Adipocyte (in vitro differentiated cells): ENCODE results near the gene KRIT1.
"Not testable (repeated sequence)": the region's sequence is repeated elsewhere in the genome, so short reads cannot be mapped to it uniquely, and the experiment has no call there.

Experiments used
- DNase-seq: peaks from one replicate; pipeline ENCODE4 v3.0.0-alpha.2; 2015; ENCODE audit warnings: low read depth
- H3K27me3 ChIP-seq: replicated peaks from 2 replicates; pipeline ENCODE4 v1.7.0; 2013; ENCODE audit warnings: mild to moderate bottlenecking, low read length, moderate library complexity; ENCODE audit not compliant: control insufficient read depth, insufficient read depth
- H3K36me3 ChIP-seq: 2 replicates; pipeline ENCODE4 v1.7.0; 2013; ENCODE audit warnings: low read length, mild to moderate bottlenecking, moderate library complexity; ENCODE audit not compliant: control insufficient read depth, insufficient read depth, severe bottlenecking
- H3K4me1 ChIP-seq: 2 replicates; pipeline ENCODE4 v1.7.0; 2013; ENCODE audit warnings: mild to moderate bottlenecking, low read length, moderate library complexity; ENCODE audit not compliant: control insufficient read depth, insufficient read depth
- H3K4me3 ChIP-seq: 2 replicates; pipeline ENCODE4 v1.7.0; 2013; ENCODE audit warnings: mild to moderate bottlenecking, low read length, moderate library complexity
- H3K9ac ChIP-seq: 2 replicates; pipeline ENCODE4 v1.7.0; 2013; ENCODE audit warnings: mild to moderate bottlenecking, low read length, moderate library complexity
- H3K9me3 ChIP-seq: 2 replicates; pipeline ENCODE4 v1.7.0; 2013; ENCODE audit warnings: mild to moderate bottlenecking, low read length, moderate library complexity; ENCODE audit not compliant: control insufficient read depth

KRIT1 gene

GRCh38 chr7:92184294-92184693 lies 61.4 kb downstream of the KRIT1 start:
- DNase-seq, H3K4me1 ChIP-seq, H3K9ac ChIP-seq: not testable (repeated sequence)

GRCh38 chr7:92178928-92179924 lies 66.5 kb downstream of the KRIT1 start, which contains the start of gene LRRD1:
LRRD1 (minus strand) TSS chr7:92179142; CDS start chr7:92165202, 13,940 bp downstream.
- Histone ChIP-seq H3K36me3 (no peaks in the 10 kb centered on the region), H3K9me3 (no peaks in the 10 kb centered on the region), H3K4me3 (peak within 1 kb of the TSS; percentile 77), H3K9ac (peak within 1 kb of the TSS; percentile 91), H3K27me3 (no peaks in the 10 kb centered on the region), H3K4me1 (peaks cover 5% of the 10 kb centered on the region)
- peak; percentile 84 for DNase-seq

More at GRCh38 chr7:92184294-92184693, 61.4 kb downstream of the KRIT1 start:
- H3K4me3 ChIP-seq, H3K9me3 ChIP-seq, H3K27me3 ChIP-seq, H3K36me3 ChIP-seq: not testable (repeated sequence)

- peak; percentile 63 for DNase-seq
- Histone ChIP-seq H3K27me3 (no peaks in the 10 kb centered on the region), H3K9ac (no peak overlapping the region), H3K4me1 (peaks cover 5% of the 10 kb centered on the region), H3K4me3 (no peak overlapping the region), H3K36me3 (no peaks in the 10 kb centered on the region), H3K9me3 (no peaks in the 10 kb centered on the region)
These were observed 68.4 kb downstream of the KRIT1 start for GRCh38 chr7:92177362-92177761.

- H3K27me3 ChIP-seq, DNase-seq, H3K4me3 ChIP-seq, H3K9ac ChIP-seq, H3K4me1 ChIP-seq, H3K9me3 ChIP-seq, H3K36me3 ChIP-seq: not testable (repeated sequence)
These were observed 76.2 kb downstream of the KRIT1 start for GRCh38 chr7:92169529-92169928.

- Histone ChIP-seq H3K9me3 (no peaks in the 10 kb centered on the region), H3K36me3 (no peaks in the 10 kb centered on the region), H3K4me1 (peaks cover 27% of the 10 kb centered on the region), H3K27me3 (no peaks in the 10 kb centered on the region), H3K4me3 (no peak overlapping the region), H3K9ac (no peak overlapping the region)
- no peak for DNase-seq
These were observed 84.4 kb downstream of the KRIT1 start for GRCh38 chr7:92161271-92161670.

GRCh38 chr7:92158660-92159575 lies 86.8 kb downstream of the KRIT1 start:
- peak overlapping the region; percentile 48 for H3K4me3 ChIP-seq
- DNase-seq: peak; percentile 80
- no peaks in the 10 kb centered on the region for H3K27me3 ChIP-seq
- H3K9me3 ChIP-seq: no peaks in the 10 kb centered on the region
- peak overlapping the region; percentile 1 for H3K9ac ChIP-seq
- H3K36me3 ChIP-seq: no peaks in the 10 kb centered on the region
- H3K4me1 ChIP-seq: peaks cover 25% of the 10 kb centered on the region

GRCh38 chr7:92156990-92157389 lies 88.7 kb downstream of the KRIT1 start:
- peak; percentile 43 for DNase-seq
- Histone ChIP-seq H3K27me3 (no peaks in the 10 kb centered on the region), H3K36me3 (no peaks in the 10 kb centered on the region), H3K4me1 (peaks cover 25% of the 10 kb centered on the region), H3K9me3 (no peaks in the 10 kb centered on the region), H3K9ac (no peak overlapping the region), H3K4me3 (no peak overlapping the region)

- no peak overlapping the region for H3K9ac ChIP-seq
- no peaks in the 10 kb centered on the region for H3K27me3 ChIP-seq
- no peak for DNase-seq
- no peaks in the 10 kb centered on the region for H3K9me3 ChIP-seq
- peaks cover 20% of the 10 kb centered on the region for H3K4me1 ChIP-seq
- no peak overlapping the region for H3K4me3 ChIP-seq
- H3K36me3 ChIP-seq: no peaks in the 10 kb centered on the region
These were observed 90.5 kb downstream of the KRIT1 start for GRCh38 chr7:92155108-92155739.

GRCh38 chr7:92150450-92151017 lies 95.2 kb downstream of the KRIT1 start:
- Histone ChIP-seq H3K27me3 (no peaks in the 10 kb centered on the region), H3K9me3 (no peaks in the 10 kb centered on the region), H3K4me1 (no peaks in the 10 kb centered on the region), H3K9ac (no peak overlapping the region), H3K4me3 (no peak overlapping the region), H3K36me3 (no peaks in the 10 kb centered on the region)
- DNase-seq: no peak

- Histone ChIP-seq H3K36me3 (no peaks in the 10 kb centered on the region), H3K9ac (no peak overlapping the region), H3K27me3 (no peaks in the 10 kb centered on the region), H3K4me1 (no peaks in the 10 kb centered on the region), H3K4me3 (no peak overlapping the region), H3K9me3 (no peaks in the 10 kb centered on the region)
- DNase-seq: no peak
These were observed 95.9 kb downstream of the KRIT1 start for GRCh38 chr7:92149736-92150239.
